GM12892 (cell line): ENCODE results near the gene NELL1.

ENCODE experiments used
- POLR2A ChIP-seq: IDR thresholded peaks from 2 replicates; pipeline ENCODE4 v1.6.1; 2011; ENCODE audit warnings: low read depth, low read length, control low read depth
- POLR2AphosphoS5 ChIP-seq: IDR thresholded peaks from 2 replicates; pipeline ENCODE4 v1.6.1; 2011; ENCODE audit warnings: low read depth, low read length, control low read depth
- TAF1 ChIP-seq: IDR thresholded peaks from 2 replicates; pipeline ENCODE4 v1.6.1; 2011; ENCODE audit warnings: low read depth, mild to moderate bottlenecking, control low read depth, low read length, borderline replicate concordance

- TF ChIP-seq POLR2A (no peak), POLR2AphosphoS5 (no peak), TAF1 (no peak)
Measured at GRCh38 chr11:20934516-20934915, 265.1 kb downstream of the NELL1 start.
